ENCODE results near the gene DAPK2. TPM values are rescaled to one million over a fixed set of nuclear protein-coding genes. Genes with fewer than 3 reads are reported as not detected.

The DAPK2 gene
- total RNA-seq, 1 donor from 2014 or later: 1.9 TPM

DNA sequence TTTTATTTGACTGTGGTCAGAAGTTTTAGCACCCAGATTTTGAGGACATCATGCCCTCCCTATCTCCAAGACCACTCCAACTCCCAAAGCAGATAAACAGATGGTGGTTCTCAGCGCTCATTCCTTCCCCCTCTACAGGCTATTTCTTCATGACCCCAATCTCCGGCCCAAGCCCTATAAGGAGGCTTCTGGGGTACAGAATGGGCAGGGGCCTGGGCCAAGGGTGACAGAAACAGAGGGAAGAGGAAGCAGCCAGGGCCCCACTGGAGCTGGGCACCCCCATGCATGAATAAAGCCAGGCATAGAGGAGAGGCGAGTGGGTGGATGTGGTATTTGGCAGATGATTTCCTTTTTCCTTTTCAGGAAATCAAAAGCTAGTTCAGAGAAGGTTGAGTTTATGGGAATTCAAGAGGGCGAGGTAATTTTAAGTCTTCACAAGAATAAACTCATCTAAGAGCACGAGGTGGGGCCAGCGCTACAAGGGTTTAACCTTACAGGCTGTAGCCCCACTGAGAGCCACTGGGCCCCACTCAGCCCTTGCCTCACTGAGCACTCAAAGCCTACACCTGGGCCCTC is 107.7 kb downstream of the DAPK2 start:
- Mint-ChIP-seq H3K36me3 (ENCODE audit: low read depth) (no peaks in the 10 kb centered on the region), H3K4me3 (ENCODE audit: low read depth) (peak overlapping the region; percentile 18), H3K9me3 (no peaks in the 10 kb centered on the region), H3K27me3 (ENCODE audit: low read depth) (no peaks in the 10 kb centered on the region), H3K4me1 (ENCODE audit: low read depth) (peaks cover 32% of the 10 kb centered on the region), H3K27ac (peak overlapping the region; percentile 76)
- intact Hi-C loops (cut with micrococcal nuclease): loop anchor here (1.0 to 5.0 kb wide), 2 partner anchors 46 to 74 kb away; no protein-coding TSS in a partner anchor
- DNase-seq (ENCODE audit: low spot score): no peak

DNA sequence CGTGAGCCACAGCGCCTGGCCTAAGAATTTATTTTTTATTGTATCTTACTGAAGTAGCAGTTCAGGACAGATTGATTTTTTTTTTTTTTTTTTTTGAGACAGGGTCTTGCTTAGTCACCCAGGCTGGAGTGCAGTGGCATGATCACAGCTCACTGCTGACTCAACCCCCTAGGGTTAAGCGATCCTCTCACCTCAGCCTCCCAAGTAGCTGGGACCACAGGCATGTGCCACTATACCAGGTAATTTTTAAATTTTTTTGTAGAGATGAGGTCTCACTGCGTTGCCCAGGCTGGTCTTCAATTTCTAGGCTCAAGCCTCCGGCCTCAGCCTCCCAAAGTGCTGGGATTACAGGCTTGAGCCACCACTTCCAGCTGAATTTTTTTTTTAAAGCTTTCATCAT is 112.8 kb downstream of the DAPK2 start:
- Mint-ChIP-seq H3K27ac (no peak overlapping the region), H3K36me3 (ENCODE audit: low read depth) (no peaks in the 10 kb centered on the region), H3K27me3 (ENCODE audit: low read depth) (no peaks in the 10 kb centered on the region), H3K4me3 (ENCODE audit: low read depth) (no peak overlapping the region), H3K4me1 (ENCODE audit: low read depth) (peaks cover 18% of the 10 kb centered on the region), H3K9me3 (no peaks in the 10 kb centered on the region)
- intact Hi-C loops (cut with micrococcal nuclease): no loop called here
- no peak for DNase-seq (ENCODE audit: low spot score)

DNA sequence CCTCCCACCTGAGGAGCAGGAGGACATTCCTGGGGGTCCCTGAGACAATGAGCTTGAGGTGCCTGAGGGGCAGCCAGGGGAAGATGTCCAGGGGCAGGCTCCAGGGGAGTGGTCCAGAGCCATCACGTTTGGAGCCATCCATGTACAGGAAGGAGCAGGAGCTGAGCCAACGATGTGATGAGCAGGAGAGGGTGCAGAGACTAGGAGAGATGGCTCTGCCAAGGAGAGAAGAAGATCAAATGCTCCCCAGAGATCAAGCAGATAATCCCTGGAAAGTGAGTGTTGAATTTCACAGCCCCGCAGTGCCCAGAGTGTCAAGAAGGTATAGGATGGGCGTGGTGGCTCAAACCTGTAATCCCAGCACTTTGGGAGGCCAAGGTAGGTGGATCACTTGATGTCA is 114.7 kb downstream of the DAPK2 start:
- Mint-ChIP-seq H3K27ac (no peak overlapping the region), H3K27me3 (ENCODE audit: low read depth) (peaks cover 4% of the 10 kb centered on the region), H3K4me3 (ENCODE audit: low read depth) (no peak overlapping the region), H3K4me1 (ENCODE audit: low read depth) (peaks cover 8% of the 10 kb centered on the region), H3K9me3 (no peaks in the 10 kb centered on the region), H3K36me3 (ENCODE audit: low read depth) (no peaks in the 10 kb centered on the region)
- no peak for DNase-seq (ENCODE audit: low spot score)
- intact Hi-C loops (cut with micrococcal nuclease): no loop called here

DNA sequence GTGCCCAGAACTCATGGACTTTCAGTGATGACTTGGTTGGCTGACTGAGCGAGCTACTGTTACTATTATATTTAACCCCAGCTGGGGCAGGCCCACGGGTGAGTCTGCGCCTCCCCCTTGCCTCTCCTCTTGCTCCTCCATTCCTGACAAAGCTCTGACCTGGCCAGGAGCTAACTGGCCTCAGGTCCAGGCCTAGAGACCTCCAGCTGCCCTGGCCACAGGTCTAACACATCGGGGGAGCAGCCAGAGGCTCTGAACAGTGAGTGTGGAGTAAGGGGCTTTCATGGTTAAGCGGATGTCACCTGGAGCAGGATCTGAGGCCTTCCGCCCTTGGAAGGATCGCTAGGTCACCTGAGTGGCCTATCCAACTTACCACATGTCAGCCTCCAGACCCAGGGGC is 116.3 kb downstream of the DAPK2 start:
- H3K27me3 Mint-ChIP-seq (ENCODE audit: low read depth): peaks cover 6% of the 10 kb centered on the region
- no peak overlapping the region for H3K27ac Mint-ChIP-seq
- no peaks in the 10 kb centered on the region for H3K9me3 Mint-ChIP-seq
- peaks cover 8% of the 10 kb centered on the region for H3K4me1 Mint-ChIP-seq (ENCODE audit: low read depth)
- no peaks in the 10 kb centered on the region for H3K36me3 Mint-ChIP-seq (ENCODE audit: low read depth)
- intact Hi-C loops (cut with micrococcal nuclease): no loop called here
- no peak overlapping the region for H3K4me3 Mint-ChIP-seq (ENCODE audit: low read depth)
- DNase-seq (ENCODE audit: low spot score): no peak

DNA sequence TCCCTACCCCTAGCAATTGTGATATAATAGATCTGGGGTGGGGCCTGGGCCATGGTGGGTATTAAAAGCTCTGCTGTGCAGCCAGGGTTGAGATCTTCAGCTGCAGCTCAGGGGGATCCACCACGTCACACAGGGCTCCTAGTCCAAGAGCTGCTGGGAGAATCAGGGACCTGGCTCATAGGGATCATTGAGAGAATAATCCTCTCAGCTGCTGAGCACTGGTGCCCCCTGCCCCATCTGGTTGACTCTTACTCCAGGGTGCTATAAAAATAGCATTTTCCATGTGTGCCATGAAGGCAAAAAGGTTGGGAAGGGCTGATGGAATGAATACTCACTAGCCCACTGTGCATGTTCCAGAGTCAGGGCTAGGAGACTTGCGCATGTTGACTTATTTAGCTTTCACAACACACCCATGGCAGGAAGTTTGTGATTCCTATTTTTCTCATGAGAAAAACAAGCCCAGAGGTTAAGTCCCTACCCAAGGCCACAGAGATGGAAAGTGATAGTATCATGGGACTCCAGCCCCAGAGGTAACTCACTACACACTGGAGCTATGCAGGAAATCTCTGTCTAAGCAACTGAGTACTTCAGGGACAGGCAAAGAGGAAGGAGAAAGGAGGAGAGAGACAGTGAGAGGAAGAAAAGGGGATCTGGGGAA is 118.0 kb downstream of the DAPK2 start:
- intact Hi-C loops (cut with micrococcal nuclease): no loop called here
- Mint-ChIP-seq H3K4me3 (ENCODE audit: low read depth) (no peak overlapping the region), H3K4me1 (ENCODE audit: low read depth) (peaks cover 8% of the 10 kb centered on the region), H3K27ac (no peak overlapping the region), H3K27me3 (ENCODE audit: low read depth) (peaks cover 6% of the 10 kb centered on the region), H3K36me3 (ENCODE audit: low read depth) (no peaks in the 10 kb centered on the region), H3K9me3 (no peaks in the 10 kb centered on the region)
- DNase-seq (ENCODE audit: low spot score): no peak

DNA sequence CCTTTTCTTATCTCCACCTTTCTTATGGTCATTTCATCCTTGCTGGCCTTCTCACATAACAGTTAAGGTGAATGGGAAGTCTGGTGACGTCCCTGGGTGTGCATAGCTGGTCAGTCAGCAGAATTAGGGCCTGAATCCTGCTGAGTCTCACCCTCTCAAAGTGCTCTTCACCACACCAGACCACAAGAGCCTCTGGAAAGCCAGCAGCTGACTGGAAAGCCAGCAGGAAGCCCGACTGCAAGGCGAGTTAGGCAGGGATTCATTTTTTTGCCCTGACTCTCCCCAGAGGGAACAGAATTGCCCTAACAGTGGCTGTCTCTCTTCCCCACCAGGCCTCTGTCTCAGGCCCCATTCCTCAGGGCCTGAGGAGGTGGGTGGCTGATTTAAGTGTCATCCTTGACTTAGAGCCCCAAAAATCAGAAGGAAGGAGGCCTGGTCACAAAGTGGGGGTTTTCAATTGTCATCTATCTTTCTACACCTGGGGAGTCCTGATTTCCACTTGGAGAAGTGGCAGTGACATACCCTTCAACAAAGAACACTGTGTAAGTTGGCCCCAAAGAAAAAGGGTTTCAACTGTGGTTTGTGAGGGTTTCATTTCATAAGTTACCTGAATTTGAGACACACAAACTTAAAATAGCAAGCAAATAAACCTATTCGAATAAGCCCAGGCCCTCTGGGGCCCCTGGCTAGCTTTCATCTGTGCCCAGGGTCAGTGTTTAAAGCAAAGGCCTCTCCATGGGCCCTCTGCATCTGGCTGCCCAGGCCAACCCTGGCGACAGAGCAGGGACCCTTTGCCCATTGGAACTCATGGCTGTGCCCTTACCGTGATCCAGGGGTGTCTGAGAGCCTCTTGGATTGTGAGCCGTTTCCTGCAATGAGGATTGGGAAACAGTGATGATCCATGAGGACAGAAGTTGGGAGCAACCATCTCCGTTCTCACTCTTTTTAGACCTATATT is 122.0 kb downstream of the DAPK2 start:
- H3K36me3 Mint-ChIP-seq (ENCODE audit: low read depth): no peaks in the 10 kb centered on the region
- no peak for DNase-seq (ENCODE audit: low spot score)
- intact Hi-C loops (cut with micrococcal nuclease): no loop called here
- no peaks in the 10 kb centered on the region for H3K9me3 Mint-ChIP-seq
- no peak overlapping the region for H3K27ac Mint-ChIP-seq
- H3K4me1 Mint-ChIP-seq (ENCODE audit: low read depth): peaks cover 21% of the 10 kb centered on the region
- H3K4me3 Mint-ChIP-seq (ENCODE audit: low read depth): no peak overlapping the region
- H3K27me3 Mint-ChIP-seq (ENCODE audit: low read depth): peaks cover 6% of the 10 kb centered on the region

DNA sequence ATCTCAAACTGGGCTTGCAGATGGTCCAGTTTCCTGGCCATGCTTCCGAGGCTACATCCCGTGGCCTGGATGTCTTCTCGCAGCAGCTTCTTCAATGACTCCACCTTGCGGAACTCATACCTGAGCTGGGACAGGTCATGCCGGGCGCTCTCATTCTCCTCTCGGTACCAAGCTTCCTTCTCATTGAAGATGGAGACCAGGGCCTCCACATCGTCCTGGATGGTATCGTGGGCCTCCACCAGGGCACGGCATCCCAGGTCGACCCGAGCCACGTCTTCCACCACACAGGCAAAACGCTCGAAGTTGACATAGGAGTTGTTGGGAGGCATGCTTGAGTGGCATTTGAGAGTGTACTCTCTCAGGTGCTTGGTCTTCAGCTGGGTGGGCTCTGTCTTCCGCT is 123.4 kb downstream of the DAPK2 start:
- peaks cover 6% of the 10 kb centered on the region for H3K27me3 Mint-ChIP-seq (ENCODE audit: low read depth)
- no peak overlapping the region for H3K4me3 Mint-ChIP-seq (ENCODE audit: low read depth)
- no peak overlapping the region for H3K27ac Mint-ChIP-seq
- intact Hi-C loops (cut with micrococcal nuclease): no loop called here
- no peaks in the 10 kb centered on the region for H3K9me3 Mint-ChIP-seq
- H3K4me1 Mint-ChIP-seq (ENCODE audit: low read depth): peaks cover 18% of the 10 kb centered on the region
- DNase-seq (ENCODE audit: low spot score): no peak
- H3K36me3 Mint-ChIP-seq (ENCODE audit: low read depth): no peaks in the 10 kb centered on the region

DNA sequence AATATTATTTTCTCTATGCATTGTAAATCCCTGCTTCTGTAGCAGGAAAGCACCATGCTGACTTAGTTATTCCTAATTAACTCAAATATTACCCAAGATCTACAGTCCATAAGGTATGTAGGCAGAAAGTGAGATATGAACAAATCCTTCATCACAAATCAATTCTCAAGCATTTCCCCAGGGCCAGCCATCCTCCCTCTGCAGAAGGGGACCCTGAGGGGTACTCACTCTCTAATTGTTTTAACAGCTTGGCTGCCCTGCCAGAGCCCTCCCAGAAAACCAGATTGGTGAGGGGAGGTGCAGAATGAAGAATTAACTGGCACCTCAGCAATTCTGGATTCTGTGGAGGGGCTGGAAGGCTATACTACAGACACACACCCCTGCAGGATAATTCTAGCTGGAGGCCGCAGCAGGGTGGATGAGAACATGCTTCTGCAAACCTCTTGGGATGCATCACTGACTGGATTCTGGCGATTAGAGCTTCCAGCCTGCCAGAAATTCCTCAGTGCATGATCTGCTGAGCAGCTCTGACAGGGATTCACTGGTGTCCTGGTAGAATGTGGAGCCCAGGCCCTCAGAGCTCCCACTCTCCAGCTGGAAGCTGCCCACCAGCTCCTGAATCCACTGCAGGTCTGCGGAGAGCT is 123.9 kb downstream of the DAPK2 start:
- Mint-ChIP-seq H3K4me1 (ENCODE audit: low read depth) (peaks cover 18% of the 10 kb centered on the region), H3K36me3 (ENCODE audit: low read depth) (no peaks in the 10 kb centered on the region), H3K27ac (no peak overlapping the region), H3K4me3 (ENCODE audit: low read depth) (no peak overlapping the region), H3K9me3 (no peaks in the 10 kb centered on the region), H3K27me3 (ENCODE audit: low read depth) (peaks cover 5% of the 10 kb centered on the region)
- no peak for DNase-seq (ENCODE audit: low spot score)
- intact Hi-C loops (cut with micrococcal nuclease): no loop called here

DNA sequence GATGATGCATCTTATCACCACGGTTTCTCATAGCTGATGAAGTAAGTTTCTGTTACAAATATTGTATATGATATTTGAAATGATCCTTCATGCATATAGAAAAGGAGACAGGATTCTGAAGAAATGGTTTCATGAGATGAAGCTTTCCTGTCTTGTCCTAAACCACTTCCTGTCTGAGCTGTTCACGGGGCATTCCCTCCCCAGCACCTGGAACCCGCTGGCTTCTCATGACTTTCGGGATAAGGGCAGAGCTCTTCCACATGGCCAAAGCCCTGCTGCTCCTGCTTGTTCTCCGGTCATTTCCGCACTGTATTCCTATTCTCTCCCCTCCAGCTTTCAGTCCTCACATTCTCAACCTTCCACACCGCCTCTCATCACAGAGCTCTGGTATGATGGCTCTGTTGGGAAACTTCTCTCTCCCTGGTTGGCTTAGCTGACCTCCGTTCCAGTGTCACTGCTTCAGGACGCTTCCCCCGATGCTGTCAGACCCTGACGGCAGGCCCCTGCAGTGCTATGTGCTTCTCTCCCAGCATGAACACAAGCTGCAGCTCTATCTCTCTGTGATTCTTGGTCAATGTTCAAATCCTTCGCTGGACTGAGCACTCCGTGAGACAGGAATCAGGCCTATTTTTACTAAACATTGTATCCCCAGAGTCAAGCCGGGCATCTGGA is 125.6 kb downstream of the DAPK2 start:
- intact Hi-C loops (cut with micrococcal nuclease): no loop called here
- peak overlapping the region; percentile 31 for H3K27ac Mint-ChIP-seq
- H3K9me3 Mint-ChIP-seq: no peaks in the 10 kb centered on the region
- H3K4me1 Mint-ChIP-seq (ENCODE audit: low read depth): peaks cover 18% of the 10 kb centered on the region
- no peak overlapping the region for H3K4me3 Mint-ChIP-seq (ENCODE audit: low read depth)
- H3K36me3 Mint-ChIP-seq (ENCODE audit: low read depth): no peaks in the 10 kb centered on the region
- peaks cover 6% of the 10 kb centered on the region for H3K27me3 Mint-ChIP-seq (ENCODE audit: low read depth)
- no peak for DNase-seq (ENCODE audit: low spot score)

DNA sequence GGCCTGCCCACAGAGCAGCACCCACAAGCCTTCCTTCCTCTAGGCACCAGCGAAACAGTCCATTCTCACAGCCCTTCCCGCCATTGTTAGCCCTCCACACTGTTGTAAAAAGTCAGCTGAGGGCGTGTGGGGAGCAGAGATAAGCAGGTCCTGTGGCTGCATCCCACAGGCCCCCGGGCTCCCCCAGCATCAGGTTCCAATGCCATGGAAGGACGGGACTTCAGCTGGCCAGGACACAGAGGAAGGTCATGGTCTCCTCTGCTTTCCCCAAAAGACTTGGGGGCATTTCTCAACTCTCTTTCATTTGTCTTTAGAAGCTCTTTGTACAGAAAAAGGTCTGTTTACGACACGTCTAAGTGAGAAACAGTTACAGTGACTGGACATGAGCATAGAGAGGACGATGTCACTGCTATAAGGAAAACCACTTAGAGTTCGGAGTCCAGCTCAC is 127.4 kb downstream of the DAPK2 start:
- intact Hi-C loops (cut with micrococcal nuclease): no loop called here
- no peak for DNase-seq (ENCODE audit: low spot score)
- H3K9me3 Mint-ChIP-seq: no peaks in the 10 kb centered on the region
- H3K4me3 Mint-ChIP-seq (ENCODE audit: low read depth): no peak overlapping the region
- peaks cover 9% of the 10 kb centered on the region for H3K27me3 Mint-ChIP-seq (ENCODE audit: low read depth)
- no peaks in the 10 kb centered on the region for H3K36me3 Mint-ChIP-seq (ENCODE audit: low read depth)
- no peak overlapping the region for H3K27ac Mint-ChIP-seq
- H3K4me1 Mint-ChIP-seq (ENCODE audit: low read depth): peaks cover 18% of the 10 kb centered on the region

DNA sequence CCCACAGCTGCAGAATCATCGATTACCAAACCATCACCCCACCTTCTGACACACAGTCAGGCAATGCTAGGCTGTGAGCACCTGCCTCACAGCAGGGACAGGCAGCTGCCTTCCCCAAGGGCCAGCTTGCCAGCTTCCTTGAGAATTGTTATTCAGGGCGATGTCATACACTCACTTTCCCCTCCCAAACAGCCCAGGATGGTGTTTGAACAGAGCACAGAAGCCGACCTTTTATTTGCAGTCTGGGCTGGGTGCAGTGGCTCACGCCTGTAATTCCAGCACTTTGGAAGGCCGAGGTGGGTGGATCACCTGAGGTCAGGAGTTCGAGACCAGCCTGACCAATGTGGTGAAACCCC is 128.0 kb downstream of the DAPK2 start:
- Mint-ChIP-seq H3K27ac (no peak overlapping the region), H3K4me3 (ENCODE audit: low read depth) (no peak overlapping the region), H3K4me1 (ENCODE audit: low read depth) (peaks cover 18% of the 10 kb centered on the region), H3K27me3 (ENCODE audit: low read depth) (peaks cover 9% of the 10 kb centered on the region), H3K36me3 (ENCODE audit: low read depth) (no peaks in the 10 kb centered on the region), H3K9me3 (no peaks in the 10 kb centered on the region)
- intact Hi-C loops (cut with micrococcal nuclease): no loop called here
- no peak for DNase-seq (ENCODE audit: low spot score)

DNA sequence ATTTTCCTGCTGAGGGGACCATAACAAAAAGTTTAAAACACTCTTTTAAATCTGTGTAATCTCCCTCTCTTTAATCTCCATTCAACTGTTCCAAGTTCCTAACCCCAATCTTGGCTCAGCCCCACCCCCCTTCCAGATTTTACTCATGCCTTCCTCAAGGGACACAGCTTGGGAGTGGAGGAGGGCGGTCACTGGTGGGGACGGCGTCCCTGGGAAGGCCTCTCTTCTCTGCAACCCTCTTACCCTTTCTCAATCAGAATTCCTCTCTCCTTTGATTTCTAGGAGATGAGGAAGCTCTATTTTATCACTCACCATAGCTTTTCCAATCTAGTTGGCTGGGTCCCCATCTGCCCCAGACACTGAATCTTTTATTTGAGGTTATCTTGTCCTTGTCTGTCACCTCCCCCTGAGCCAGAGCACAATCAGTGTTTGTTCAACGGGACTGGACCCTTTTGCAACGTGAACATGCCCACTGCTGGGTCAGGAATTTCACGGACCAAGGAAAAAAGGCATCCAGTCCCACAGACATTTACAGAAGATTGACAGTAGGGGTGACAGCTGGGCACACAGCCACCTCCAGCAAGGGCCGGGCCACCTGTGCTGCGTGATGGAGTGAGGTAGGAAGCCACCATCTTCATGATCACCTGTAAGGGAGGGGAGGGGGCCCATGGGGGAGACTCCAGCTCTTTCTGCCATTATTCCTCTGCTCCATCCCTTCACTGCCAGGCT is 128.5 kb downstream of the DAPK2 start:
- Mint-ChIP-seq H3K27ac (no peak overlapping the region), H3K27me3 (ENCODE audit: low read depth) (peaks cover 9% of the 10 kb centered on the region), H3K36me3 (ENCODE audit: low read depth) (no peaks in the 10 kb centered on the region), H3K4me1 (ENCODE audit: low read depth) (peaks cover 18% of the 10 kb centered on the region), H3K4me3 (ENCODE audit: low read depth) (no peak overlapping the region), H3K9me3 (no peaks in the 10 kb centered on the region)
- DNase-seq (ENCODE audit: low spot score): no peak
- intact Hi-C loops (cut with micrococcal nuclease): no loop called here

All from activated T-helper 2 cell treated with anti-CD3 and anti-CD28 coated beads, Interferon-gamma antibody, Interleukin-2, Interleukin-4, amounts not matched to agents 10 μg/mL and 5 μg/mL and 100 μg/mL, durations not matched to agents 14 hours and 24 hours and 36 hours (primary cell).